ENCODE data around the gene BZW2. TPM values are rescaled to one million over a fixed set of nuclear protein-coding genes. Genes with fewer than 3 reads are reported as not detected.

Gene BZW2
- polyA plus RNA-seq, 3 donors: 19.0 to 45.2 (median 36.4) TPM

GRCh38 chr7:16726189-16726588 lies 80.2 kb downstream of the BZW2 start:
- H3K27ac ChIP-seq (ENCODE audit: low read depth in 1 of 2, low read length in 2 of 2): no peak overlapping the region
- no peak overlapping the region for H3K4me3 ChIP-seq (replicated peaks in 1 of 3; ENCODE audit: low read depth in 2 of 3, low read length in 3 of 3)
- intact Hi-C loops (cut with micrococcal nuclease): no loop called here
- no peaks in the 10 kb centered on the region for H3K79me2 ChIP-seq (ENCODE audit: insufficient read depth, low read length)
- H4K20me1 ChIP-seq (ENCODE audit: insufficient read depth, low read length): no peaks in the 10 kb centered on the region
- Mint-ChIP-seq H3K27me3 (ENCODE audit: low read depth in 3 of 3) (no peaks in the 10 kb centered on the region), H3K4me1 (no peaks in the 10 kb centered on the region), H3K9me3 (peaks cover 0 to under 1% (median 0%) of the 10 kb centered on the region in 7 donors), H3K4me3 (no peak overlapping the region), H3K36me3 (no peaks in the 10 kb centered on the region), H3K27ac (no peak overlapping the region)
- H3K4me2 ChIP-seq (replicated peaks; ENCODE audit: extremely low read depth, low read length, poor library complexity, severe bottlenecking): no peak overlapping the region
- no CpG with 5 or more reads among the region's 2 CpGs for WGBS (ENCODE audit: insufficient coverage)
- no peak for TF ChIP-seq CTCF (IDR thresholded peaks at IDR 0.05)
- H3K4me1 ChIP-seq (ENCODE audit: control insufficient read depth in 1 of 2, insufficient read depth in 2 of 2, low read length in 2 of 2): no peaks in the 10 kb centered on the region
- H3K9me3 ChIP-seq (replicated peaks in 1 of 2; ENCODE audit: control insufficient read depth in 1 of 2, insufficient read depth in 1 of 2, low read length in 2 of 2): no peaks in the 10 kb centered on the region
- H3K27me3 ChIP-seq (ENCODE audit: control insufficient read depth in 2 of 2, insufficient read depth in 2 of 2, low read length in 2 of 2): no peaks in the 10 kb centered on the region
- no peaks in the 10 kb centered on the region for H3K36me3 ChIP-seq (replicated peaks in 1 of 2; ENCODE audit: control insufficient read depth in 1 of 2, insufficient read depth in 2 of 2, low read length in 2 of 2)
- no peak overlapping the region for H3K9ac ChIP-seq (ENCODE audit: insufficient read depth, low read length, poor library complexity, severe bottlenecking)
- H2AFZ ChIP-seq (ENCODE audit: insufficient read depth, low read depth, low read length, poor library complexity, severe bottlenecking): no peak overlapping the region
- DNase-seq: no peak

- Mint-ChIP-seq H3K4me1 (no peaks in the 10 kb centered on the region), H3K27me3 (ENCODE audit: low read depth in 3 of 3) (peaks cover 0 to 3% (median 0%) of the 10 kb centered on the region in 3 donors), H3K27ac (no peak overlapping the region), H3K9me3 (peaks cover 0 to 6% (median 2%) of the 10 kb centered on the region in 7 donors), H3K36me3 (no peaks in the 10 kb centered on the region), H3K4me3 (no peak overlapping the region)
- Histone ChIP-seq H3K27me3 (ENCODE audit: control insufficient read depth in 2 of 2, insufficient read depth in 2 of 2, low read length in 2 of 2) (no peaks in the 10 kb centered on the region), H3K9me3 (replicated peaks in 1 of 2; ENCODE audit: control insufficient read depth in 1 of 2, insufficient read depth in 1 of 2, low read length in 2 of 2) (no peaks in the 10 kb centered on the region), H3K4me2 (replicated peaks; ENCODE audit: extremely low read depth, low read length, poor library complexity, severe bottlenecking) (no peak overlapping the region), H2AFZ (ENCODE audit: insufficient read depth, low read depth, low read length, poor library complexity, severe bottlenecking) (no peak overlapping the region), H3K36me3 (replicated peaks in 1 of 2; ENCODE audit: control insufficient read depth in 1 of 2, insufficient read depth in 2 of 2, low read length in 2 of 2) (no peaks in the 10 kb centered on the region), H3K9ac (ENCODE audit: insufficient read depth, low read length, poor library complexity, severe bottlenecking) (no peak overlapping the region), H4K20me1 (ENCODE audit: insufficient read depth, low read length) (no peaks in the 10 kb centered on the region), H3K4me1 (ENCODE audit: control insufficient read depth in 1 of 2, insufficient read depth in 2 of 2, low read length in 2 of 2) (no peaks in the 10 kb centered on the region), H3K4me3 (replicated peaks in 1 of 3; ENCODE audit: low read depth in 2 of 3, low read length in 3 of 3) (no peak overlapping the region), H3K79me2 (ENCODE audit: insufficient read depth, low read length) (no peaks in the 10 kb centered on the region), H3K27ac (ENCODE audit: low read depth in 1 of 2, low read length in 2 of 2) (no peak overlapping the region)
- no CpG with 5 or more reads among the region's 4 CpGs for WGBS (ENCODE audit: insufficient coverage)
- intact Hi-C loops (cut with micrococcal nuclease): no loop called here
- TF ChIP-seq CTCF (IDR thresholded peaks at IDR 0.05): no peak
- DNase-seq: no peak
These were observed 81.8 kb downstream of the BZW2 start for GRCh38 chr7:16727736-16728135.
